Dendritic cell treated with granulocyte-macrophage colony-stimulating factor and Interleukin-4, amounts not matched to agents 40 ng/mL and 50 ng/mL, for 4 days (primary cell): ENCODE results near the gene MAP3K2.

Experiments
- H3K27ac Mint-ChIP-seq: one replicate; pipeline ENCODE4 v1.8.0; 2022; ENCODE audit warnings: mild to moderate bottlenecking, mixed read lengths
- H3K27me3 Mint-ChIP-seq: one replicate; pipeline ENCODE4 v1.8.0; 2022; ENCODE audit warnings: mild to moderate bottlenecking, mixed read lengths
- H3K36me3 Mint-ChIP-seq: one replicate; pipeline ENCODE4 v1.8.0; 2022; ENCODE audit warnings: low read depth, mixed read lengths
- H3K4me1 Mint-ChIP-seq: one replicate; pipeline ENCODE4 v1.8.0; 2022; ENCODE audit warnings: low read depth, mixed read lengths
- H3K4me3 Mint-ChIP-seq: one replicate; pipeline ENCODE4 v1.8.0; 2022; ENCODE audit warnings: mild to moderate bottlenecking, moderate library complexity, mixed read lengths
- H3K9me3 Mint-ChIP-seq: one replicate; pipeline ENCODE4 v1.8.0; 2022; ENCODE audit warnings: mixed read lengths
- intact Hi-C: fragments of 100-400 bp; cut with micrococcal nuclease; formaldehyde crosslinking; loops from one replicate; pipeline ENCODE4 v1.15.0; 2022

The MAP3K2 gene

DNA sequence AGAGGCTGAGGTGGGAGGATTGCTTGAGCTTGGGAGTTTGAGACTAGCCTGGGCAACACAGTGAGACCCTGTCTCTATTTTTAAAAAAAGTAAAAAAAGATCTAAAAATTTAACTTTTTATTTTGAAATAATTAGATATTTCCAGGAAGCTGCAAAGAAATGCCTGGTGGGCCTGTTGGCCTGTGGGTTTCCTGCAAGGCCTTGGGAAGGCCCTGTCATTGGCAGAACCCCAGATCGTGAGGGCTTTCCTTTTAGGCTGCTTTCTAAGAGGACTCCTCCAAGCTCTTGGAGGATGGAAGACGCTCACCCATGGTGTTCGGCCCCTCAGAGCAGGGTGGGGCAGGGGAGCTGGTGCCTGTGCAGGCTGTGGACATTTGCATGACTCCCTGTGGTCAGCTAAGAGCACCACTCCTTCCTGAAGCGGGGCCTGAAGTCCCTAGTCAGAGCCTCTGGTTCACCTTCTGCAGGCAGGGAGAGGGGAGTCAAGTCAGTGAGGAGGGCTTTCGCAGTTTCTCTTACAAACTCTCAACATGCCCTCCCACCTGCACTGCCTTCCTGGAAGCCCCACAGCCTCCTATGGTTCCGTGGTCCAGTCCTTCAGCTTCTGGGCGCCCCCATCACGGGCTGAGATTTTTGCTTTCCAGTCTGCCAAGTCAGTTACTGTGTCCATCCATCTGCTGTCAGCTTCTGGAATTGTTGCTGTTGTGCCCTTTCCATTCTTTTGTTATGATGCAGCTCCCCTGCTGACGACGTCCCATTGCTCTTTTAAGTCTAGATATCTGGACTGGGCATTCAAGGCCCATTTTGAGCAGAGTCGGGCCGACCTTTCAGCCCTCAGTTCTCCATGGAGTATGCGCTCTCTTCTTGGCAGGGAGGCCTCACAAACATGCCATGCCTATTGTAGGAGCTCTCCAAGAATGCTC, 37.1 kb upstream of the MAP3K2 start:
- H3K9me3 Mint-ChIP-seq = no peaks in the 10 kb centered on the region
- H3K27me3 Mint-ChIP-seq = peaks cover 38% of the 10 kb centered on the region
- peaks cover 32% of the 10 kb centered on the region for H3K4me1 Mint-ChIP-seq
- intact Hi-C loops = no loop called here
- no peak overlapping the region for H3K27ac Mint-ChIP-seq
- H3K4me3 Mint-ChIP-seq = no peak overlapping the region
- H3K36me3 Mint-ChIP-seq = no peaks in the 10 kb centered on the region

DNA sequence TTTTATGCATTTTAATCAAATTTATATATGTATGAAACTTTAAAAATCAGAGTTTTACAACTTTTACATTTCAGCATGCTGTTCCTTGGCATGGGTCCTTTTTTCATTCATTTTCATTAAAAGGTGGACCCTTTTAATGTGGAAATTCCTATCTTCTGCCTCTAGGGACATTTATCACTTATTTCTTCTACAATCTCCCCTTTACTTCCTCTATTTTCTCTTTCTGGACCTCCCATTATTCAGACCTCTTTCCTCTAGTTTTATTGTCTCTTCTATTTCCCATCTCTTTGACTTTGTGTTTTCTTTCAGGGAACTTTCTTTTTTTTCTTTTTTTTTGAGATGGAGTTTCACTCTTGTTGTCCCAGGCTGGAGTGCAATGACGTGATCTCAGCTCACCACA, 36.1 kb upstream of the MAP3K2 start:
- Mint-ChIP-seq H3K4me3 (peak overlapping the region; percentile 77), H3K27me3 (peaks cover 38% of the 10 kb centered on the region)

GRCh38 chr2:127423478-127423843, 35.7 kb upstream of the MAP3K2 start:
- no peaks in the 10 kb centered on the region for H3K9me3 Mint-ChIP-seq
- H3K4me3 Mint-ChIP-seq = peak overlapping the region; percentile 77
- H3K27me3 Mint-ChIP-seq = peaks cover 38% of the 10 kb centered on the region
- peak overlapping the region; percentile 45 for H3K27ac Mint-ChIP-seq
- intact Hi-C loops = loop anchor here (1.0 kb wide), 1 partner anchor 36 kb away; the partner anchor contains the start of gene MAP3K2
- H3K36me3 Mint-ChIP-seq = no peaks in the 10 kb centered on the region
- H3K4me1 Mint-ChIP-seq = peaks cover 32% of the 10 kb centered on the region

More for the DNA sequence above, 36.1 kb upstream of the MAP3K2 start:
- intact Hi-C loops = loop anchor here (1.0 kb wide), 1 partner anchor 37 kb away; the partner anchor contains the start of gene MAP3K2
- H3K27ac Mint-ChIP-seq = peak overlapping the region; percentile 45
- peaks cover 32% of the 10 kb centered on the region for H3K4me1 Mint-ChIP-seq
- no peaks in the 10 kb centered on the region for H3K36me3 Mint-ChIP-seq
- no peaks in the 10 kb centered on the region for H3K9me3 Mint-ChIP-seq

GRCh38 chr2:127422559-127423477, 35.0 kb upstream of the MAP3K2 start:
- H3K4me3 Mint-ChIP-seq = peak overlapping the region; percentile 77
- H3K27ac Mint-ChIP-seq = peak overlapping the region; percentile 45
- H3K36me3 Mint-ChIP-seq = no peaks in the 10 kb centered on the region
- peaks cover 32% of the 10 kb centered on the region for H3K4me1 Mint-ChIP-seq
- H3K9me3 Mint-ChIP-seq = no peaks in the 10 kb centered on the region
- intact Hi-C loops = loop anchor here (1.0 kb wide), 1 partner anchor 36 kb away; the partner anchor contains the start of gene MAP3K2
- H3K27me3 Mint-ChIP-seq = peaks cover 38% of the 10 kb centered on the region

- no peaks in the 10 kb centered on the region for H3K36me3 Mint-ChIP-seq
- peak overlapping the region; percentile 61 for H3K4me3 Mint-ChIP-seq
- intact Hi-C loops = no loop called here
- peaks cover 37% of the 10 kb centered on the region for H3K4me1 Mint-ChIP-seq
- peak overlapping the region; percentile 45 for H3K27ac Mint-ChIP-seq
- H3K9me3 Mint-ChIP-seq = no peaks in the 10 kb centered on the region
- H3K27me3 Mint-ChIP-seq = peaks cover 46% of the 10 kb centered on the region
Observed at GRCh38 chr2:127421871-127422558, 34.2 kb upstream of the MAP3K2 start.

DNA sequence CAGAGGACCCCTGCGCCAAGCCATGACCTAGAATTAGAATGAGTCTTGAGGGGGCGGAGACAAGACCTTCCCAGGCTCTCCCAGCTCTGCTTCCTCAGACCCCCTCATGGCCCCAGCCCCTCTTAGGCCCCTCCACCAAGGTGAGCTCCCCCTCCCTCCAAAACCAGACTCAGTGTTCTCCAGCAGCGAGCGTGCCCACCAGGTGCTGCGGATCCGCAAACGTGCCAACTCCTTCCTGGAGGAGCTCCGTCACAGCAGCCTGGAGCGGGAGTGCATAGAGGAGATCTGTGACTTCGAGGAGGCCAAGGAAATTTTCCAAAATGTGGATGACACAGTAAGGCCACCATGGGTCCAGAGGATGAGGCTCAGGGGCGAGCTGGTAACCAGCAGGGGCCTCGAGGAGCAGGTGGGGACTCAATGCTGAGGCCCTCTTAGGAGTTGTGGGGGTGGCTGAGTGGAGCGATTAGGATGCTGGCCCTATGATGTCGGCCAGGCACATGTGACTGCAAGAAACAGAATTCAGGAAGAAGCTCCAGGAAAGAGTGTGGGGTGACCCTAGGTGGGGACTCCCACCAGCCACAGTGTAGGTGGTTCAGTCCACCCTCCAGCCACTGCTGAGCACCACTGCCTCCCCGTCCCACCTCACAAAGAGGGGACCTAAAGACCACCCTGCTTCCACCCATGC, 33.5 kb upstream of the MAP3K2 start:
- H3K27me3 Mint-ChIP-seq = peaks cover 53% of the 10 kb centered on the region
- intact Hi-C loops = no loop called here
- H3K4me3 Mint-ChIP-seq = no peak overlapping the region
- H3K9me3 Mint-ChIP-seq = no peaks in the 10 kb centered on the region
- H3K36me3 Mint-ChIP-seq = no peaks in the 10 kb centered on the region
- peaks cover 45% of the 10 kb centered on the region for H3K4me1 Mint-ChIP-seq
- H3K27ac Mint-ChIP-seq = no peak overlapping the region

DNA sequence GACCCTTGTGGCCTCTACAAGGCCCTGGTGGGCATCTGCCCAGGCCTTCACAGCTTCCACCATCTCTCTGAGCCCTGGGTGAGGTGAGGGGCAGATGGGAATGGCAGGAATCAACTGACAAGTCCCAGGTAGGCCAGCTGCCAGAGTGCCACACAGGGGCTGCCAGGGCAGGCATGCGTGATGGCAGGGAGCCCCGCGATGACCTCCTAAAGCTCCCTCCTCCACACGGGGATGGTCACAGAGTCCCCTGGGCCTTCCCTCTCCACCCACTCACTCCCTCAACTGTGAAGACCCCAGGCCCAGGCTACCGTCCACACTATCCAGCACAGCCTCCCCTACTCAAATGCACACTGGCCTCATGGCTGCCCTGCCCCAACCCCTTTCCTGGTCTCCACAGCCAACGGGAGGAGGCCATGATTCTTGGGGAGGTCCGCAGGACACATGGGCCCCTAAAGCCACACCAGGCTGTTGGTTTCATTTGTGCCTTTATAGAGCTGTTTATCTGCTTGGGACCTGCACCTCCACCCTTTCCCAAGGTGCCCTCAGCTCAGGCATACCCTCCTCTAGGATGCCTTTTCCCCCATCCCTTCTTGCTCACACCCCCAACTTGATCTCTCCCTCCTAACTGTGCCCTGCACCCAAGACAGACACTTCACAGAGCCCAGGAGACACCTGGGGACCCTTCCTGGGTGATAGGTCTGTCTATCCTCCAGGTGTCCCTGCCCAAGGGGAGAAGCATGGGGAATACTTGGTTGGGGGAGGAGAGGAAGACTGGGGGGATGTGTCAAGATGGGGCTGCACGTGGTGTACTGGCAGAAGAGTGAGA, 32.5 kb upstream of the MAP3K2 start:
- Mint-ChIP-seq H3K36me3 (no peaks in the 10 kb centered on the region), H3K9me3 (no peaks in the 10 kb centered on the region), H3K4me3 (no peak overlapping the region), H3K27ac (no peak overlapping the region), H3K27me3 (peaks cover 58% of the 10 kb centered on the region), H3K4me1 (peaks cover 53% of the 10 kb centered on the region)
- intact Hi-C loops = no loop called here

DNA sequence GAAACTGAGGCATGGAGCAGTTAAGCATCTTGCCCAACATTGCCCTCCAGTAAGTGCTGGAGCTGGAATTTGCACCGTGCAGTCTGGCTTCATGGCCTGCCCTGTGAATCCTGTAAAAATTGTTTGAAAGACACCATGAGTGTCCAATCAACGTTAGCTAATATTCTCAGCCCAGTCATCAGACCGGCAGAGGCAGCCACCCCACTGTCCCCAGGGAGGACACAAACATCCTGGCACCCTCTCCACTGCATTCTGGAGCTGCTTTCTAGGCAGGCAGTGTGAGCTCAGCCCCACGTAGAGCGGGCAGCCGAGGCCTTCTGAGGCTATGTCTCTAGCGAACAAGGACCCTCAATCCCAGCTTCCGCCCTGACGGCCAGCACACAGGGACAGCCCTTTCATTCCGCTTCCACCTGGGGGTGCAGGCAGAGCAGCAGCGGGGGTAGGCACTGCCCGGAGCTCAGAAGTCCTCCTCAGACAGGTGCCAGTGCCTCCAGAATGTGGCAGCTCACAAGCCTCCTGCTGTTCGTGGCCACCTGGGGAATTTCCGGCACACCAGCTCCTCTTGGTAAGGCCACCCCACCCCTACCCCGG, 31.8 kb upstream of the MAP3K2 start:
- peaks cover 58% of the 10 kb centered on the region for H3K27me3 Mint-ChIP-seq
- H3K4me3 Mint-ChIP-seq = no peak overlapping the region
- intact Hi-C loops = no loop called here
- H3K27ac Mint-ChIP-seq = no peak overlapping the region
- H3K36me3 Mint-ChIP-seq = no peaks in the 10 kb centered on the region
- no peaks in the 10 kb centered on the region for H3K9me3 Mint-ChIP-seq
- peaks cover 58% of the 10 kb centered on the region for H3K4me1 Mint-ChIP-seq

DNA sequence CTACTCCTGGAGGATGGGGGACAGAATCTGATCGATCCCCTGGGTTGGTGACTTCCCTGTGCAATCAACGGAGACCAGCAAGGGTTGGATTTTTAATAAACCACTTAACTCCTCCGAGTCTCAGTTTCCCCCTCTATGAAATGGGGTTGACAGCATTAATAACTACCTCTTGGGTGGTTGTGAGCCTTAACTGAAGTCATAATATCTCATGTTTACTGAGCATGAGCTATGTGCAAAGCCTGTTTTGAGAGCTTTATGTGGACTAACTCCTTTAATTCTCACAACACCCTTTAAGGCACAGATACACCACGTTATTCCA, 31.3 kb upstream of the MAP3K2 start:
- Mint-ChIP-seq H3K27me3 (peaks cover 56% of the 10 kb centered on the region), H3K27ac (no peak overlapping the region), H3K36me3 (no peaks in the 10 kb centered on the region), H3K4me1 (peaks cover 61% of the 10 kb centered on the region), H3K9me3 (no peaks in the 10 kb centered on the region), H3K4me3 (no peak overlapping the region)
- intact Hi-C loops = no loop called here

DNA sequence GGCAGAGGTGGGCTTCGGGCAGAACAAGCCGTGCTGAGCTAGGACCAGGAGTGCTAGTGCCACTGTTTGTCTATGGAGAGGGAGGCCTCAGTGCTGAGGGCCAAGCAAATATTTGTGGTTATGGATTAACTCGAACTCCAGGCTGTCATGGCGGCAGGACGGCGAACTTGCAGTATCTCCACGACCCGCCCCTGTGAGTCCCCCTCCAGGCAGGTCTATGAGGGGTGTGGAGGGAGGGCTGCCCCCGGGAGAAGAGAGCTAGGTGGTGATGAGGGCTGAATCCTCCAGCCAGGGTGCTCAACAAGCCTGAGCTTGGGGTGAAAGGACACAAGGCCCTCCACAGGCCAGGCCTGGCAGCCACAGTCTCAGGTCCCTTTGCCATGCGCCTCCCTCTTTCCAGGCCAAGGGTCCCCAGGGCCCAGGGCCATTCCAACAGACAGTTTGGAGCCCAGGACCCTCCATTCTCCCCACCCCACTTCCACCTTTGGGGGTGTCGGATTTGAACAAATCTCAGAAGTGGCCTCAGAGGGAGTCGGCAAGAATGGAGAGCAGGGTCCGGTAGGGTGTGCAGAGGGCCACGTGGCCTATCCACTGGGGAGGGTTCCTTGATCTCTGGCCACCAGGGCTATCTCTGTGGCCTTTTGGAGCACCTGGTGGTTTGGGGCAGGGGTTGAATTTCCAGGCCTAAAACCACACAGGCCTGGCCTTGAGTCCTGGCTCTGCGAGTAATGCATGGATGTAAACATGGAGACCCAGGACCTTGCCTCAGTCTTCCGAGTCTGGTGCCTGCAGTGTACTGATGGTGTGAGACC, 30.7 kb upstream of the MAP3K2 start, which contains the start of gene PROC:
Gene PROC (plus strand): TSS at position 128 of the 812 bp plus-strand sequence. CDS start 1,516 bp downstream, outside the sequence.
- Mint-ChIP-seq H3K4me1 (peaks cover 61% of the 10 kb centered on the region), H3K9me3 (no peaks in the 10 kb centered on the region), H3K27ac (no peak within 1 kb of the TSS), H3K4me3 (no peak within 1 kb of the TSS), H3K36me3 (no peaks in the 10 kb centered on the region), H3K27me3 (peaks cover 51% of the 10 kb centered on the region)
- intact Hi-C loops = no loop called here

- H3K4me3 Mint-ChIP-seq = no peak overlapping the region
Observed at GRCh38 chr2:127417406-127417805, 29.6 kb upstream of the MAP3K2 start.

More at GRCh38 chr2:127417406-127417805, 29.6 kb upstream of the MAP3K2 start:
- intact Hi-C loops = no loop called here
- no peaks in the 10 kb centered on the region for H3K9me3 Mint-ChIP-seq
- H3K27ac Mint-ChIP-seq = no peak overlapping the region
- H3K36me3 Mint-ChIP-seq = no peaks in the 10 kb centered on the region
- peaks cover 61% of the 10 kb centered on the region for H3K4me1 Mint-ChIP-seq
- H3K27me3 Mint-ChIP-seq = peaks cover 44% of the 10 kb centered on the region
